C4-2B (cell line): ENCODE results near the gene TFEB.

Experiments
- H3K27ac ChIP-seq: fragments of 450-650 bp; 2 replicates; pipeline ENCODE4 v1.5.1; 2017
- CTCF ChIP-seq: fragments of 450-650 bp; conservative IDR thresholded peaks from 2 replicates; pipeline ENCODE4 v1.5.1; 2017; ENCODE audit warnings: mild to moderate bottlenecking
- ZFX ChIP-seq: fragments of 450-650 bp; IDR thresholded peaks from 2 replicates; pipeline ENCODE4 v1.6.1; 2017

TFEB gene

GRCh38 chr6:41750374-41750773, 15.0 kb upstream of the TFEB start:
- no peak overlapping the region for H3K27ac ChIP-seq
- TF ChIP-seq ZFX (no peak), CTCF (no peak)

GRCh38 chr6:41748542-41748941, 13.1 kb upstream of the TFEB start:
- peak overlapping the region; percentile 96 for H3K27ac ChIP-seq
- TF ChIP-seq CTCF (no peak), ZFX (no peak)

- TF ChIP-seq CTCF (no peak), ZFX (no peak)
These were observed 12.7 kb upstream of the TFEB start for GRCh38 chr6:41748102-41748477.

GRCh38 chr6:41747256-41748101, 12.1 kb upstream of the TFEB start, which contains the start of gene PGC:
Gene PGC, minus strand, starts transcription at chr6:41747397. Its CDS starts 63 bp downstream, at chr6:41747334.
- peak within 1 kb of the TSS; percentile 96 for H3K27ac ChIP-seq
- TF ChIP-seq ZFX (no peak), CTCF (no peak)

More at GRCh38 chr6:41748102-41748477, 12.7 kb upstream of the TFEB start:
- H3K27ac ChIP-seq, result peak overlapping the region; percentile 96

GRCh38 chr6:41746107-41746506, 10.7 kb upstream of the TFEB start:
- peak overlapping the region; percentile 96 for H3K27ac ChIP-seq
- no peak for TF ChIP-seq ZFX

GRCh38 chr6:41744236-41744787, 8.9 kb upstream of the TFEB start:
- TF ChIP-seq ZFX (no peak), CTCF (no peak)
- peak overlapping the region; percentile 96 for H3K27ac ChIP-seq

GRCh38 chr6:41743406-41744235, 8.2 kb upstream of the TFEB start:
- no peak for TF ChIP-seq CTCF
- no peak for TF ChIP-seq ZFX
- H3K27ac ChIP-seq, result peak overlapping the region; percentile 96; the same call in 1 of the 2 replicates
